B cell (primary cell): ENCODE measurements around the gene IRF8. TPM values are rescaled to one million over a fixed set of nuclear protein-coding genes. Genes with fewer than 3 reads are reported as not detected.

Source experiments
- ATAC-seq: fragments of 200-7000 bp; cut with Tn5 transposase; one replicate; pipeline ENCODE4 v1.10.0; 2021; ENCODE audit warnings: low read depth, mild to moderate bottlenecking, moderate number of reproducible peaks, moderate library complexity
- CTCF ChIA-PET: fragments of 350-600 bp; sonication (Branson Sonifier 250); formaldehyde crosslinking; loops from one replicate; lab custom pipeline; 2021; ENCODE audit warnings: antibody characterized with exemption, inconsistent platforms; lab: Charles Lee
- POLR2A ChIA-PET: fragments of 350-600 bp; sonication (Branson Sonifier 250); formaldehyde crosslinking; loops from one replicate; lab custom pipeline; 2021; ENCODE audit warnings: antibody characterized with exemption; lab: Charles Lee
- DNase-seq: peaks from one replicate; pipeline ENCODE4 v3.0.0; 2013
- H2AFZ ChIP-seq: 2 replicates; pipeline ENCODE4 v1.6.1; 2012; ENCODE audit warnings: mild to moderate bottlenecking, low read depth, low read length; ENCODE audit not compliant: insufficient read depth, poor library complexity, severe bottlenecking
- H3K27ac ChIP-seq, 2 donors: 1 replicate in 1 of 2; 2 replicates in 1 of 2; pipeline ENCODE4 v1.5.1; 2012 to 2013; ENCODE audit warnings: low read length in 2 of 2, mild to moderate bottlenecking in 2 of 2, moderate library complexity in 1 of 2
- H3K27me3 ChIP-seq, 4 experiments: fragments of 200-600 bp in 1 of 4; sonication (generic) in 1 of 4; replicated peaks in 1 of 4; 1 replicate in 2 of 4; 2 replicates in 2 of 4; pipeline versions ENCODE4 v1.6.1 to v1.7.0; 2013 to 2016; ENCODE audit warnings: low read length in 3 of 4, mild to moderate bottlenecking in 2 of 4, mixed read lengths in 1 of 4, moderate library complexity in 1 of 4; ENCODE audit not compliant: insufficient read depth in 4 of 4, control insufficient read depth in 3 of 4; ENCODE audit errors: control extremely low read depth in 1 of 4
- H3K36me3 ChIP-seq, 2 experiments: replicated peaks in 1 of 2; 1 replicate in 1 of 2; 2 replicates in 1 of 2; pipeline versions ENCODE4 v1.6.1 to v1.7.1; 2013; ENCODE audit warnings: low read length in 1 of 2; ENCODE audit not compliant: insufficient read depth in 2 of 2, control insufficient read depth in 1 of 2; ENCODE audit errors: control extremely low read depth in 1 of 2, extremely low read depth in 1 of 2
- H3K4me1 ChIP-seq, 2 donors: fragments of 200-600 bp in 1 of 2; sonication (generic) in 1 of 2; 1 replicate in 1 of 2; 2 replicates in 1 of 2; pipeline versions ENCODE4 v1.5.1 to v1.6.1; 2013 to 2017; ENCODE audit warnings: low read length in 2 of 2; ENCODE audit not compliant: control insufficient read depth in 2 of 2, insufficient read depth in 2 of 2
- H3K4me2 ChIP-seq: replicated peaks from 2 replicates; pipeline ENCODE3; 2012; ENCODE audit warnings: mild to moderate bottlenecking, low read depth, low read length; ENCODE audit not compliant: poor library complexity, severe bottlenecking
- H3K4me3 ChIP-seq, 5 experiments: fragments of 200-600 bp in 1 of 5; sonication (generic) in 1 of 5; 1 replicate in 3 of 5; 2 replicates in 2 of 5; pipeline versions ENCODE4 v1.5.1 to v1.7.0; 2011 to 2016; ENCODE audit warnings: low read length in 4 of 5, mild to moderate bottlenecking in 4 of 5, low read depth in 2 of 5, control low read depth in 1 of 5, moderate library complexity in 1 of 5; ENCODE audit not compliant: insufficient read depth in 1 of 5; ENCODE audit errors: control extremely low read depth in 1 of 5, extremely low read depth in 1 of 5
- H3K79me2 ChIP-seq: fragments of 200-600 bp; sonication (generic); one replicate; pipeline ENCODE4 v1.6.0; 2016; ENCODE audit warnings: low read length; ENCODE audit not compliant: control insufficient read depth, insufficient read depth
- H3K9ac ChIP-seq: fragments of 200-600 bp; sonication (generic); 2 replicates; pipeline ENCODE4 v1.6.1; 2017; ENCODE audit warnings: mild to moderate bottlenecking, low read length, moderate library complexity
- H3K9me3 ChIP-seq, 3 donors: one replicate each; pipeline versions ENCODE4 v1.6.1 to v1.7.1; 2013; ENCODE audit warnings: low read length in 2 of 3; ENCODE audit not compliant: control insufficient read depth in 2 of 3, insufficient read depth in 1 of 3; ENCODE audit errors: control extremely low read depth in 1 of 3
- H4K20me1 ChIP-seq: 2 replicates; pipeline ENCODE4 v1.6.0; 2012; ENCODE audit warnings: mild to moderate bottlenecking, low read length; ENCODE audit not compliant: insufficient read depth, control insufficient read depth, poor library complexity, severe bottlenecking
- H3K27ac Mint-ChIP-seq: one replicate; pipeline ENCODE4 v1.8.0; 2021; ENCODE audit warnings: mixed read lengths
- H3K27me3 Mint-ChIP-seq: one replicate; pipeline ENCODE4 v1.8.0; 2021; ENCODE audit warnings: mixed read lengths
- H3K4me1 Mint-ChIP-seq: one replicate; pipeline ENCODE4 v1.8.0; 2021; ENCODE audit warnings: mixed read lengths
- H3K4me3 Mint-ChIP-seq: one replicate; pipeline ENCODE4 v1.8.0; 2021; ENCODE audit warnings: mixed read lengths
- H3K9me3 Mint-ChIP-seq: one replicate; pipeline ENCODE4 v1.8.0; 2022; ENCODE audit warnings: mixed read lengths; ENCODE audit not compliant: insufficient read depth
- CTCF ChIP-seq: fragments of 200-600 bp; IDR thresholded peaks from one replicate; pipeline ENCODE4 v1.8.0; 2022; ENCODE audit warnings: antibody characterized with exemption, mild to moderate bottlenecking
- EZH2 ChIP-seq: IDR thresholded peaks from 2 replicates; pipeline ENCODE4 v1.6.1; 2012; ENCODE audit warnings: borderline replicate concordance, low read depth, mild to moderate bottlenecking, moderate library complexity, low read length; ENCODE audit not compliant: insufficient read depth, poor library complexity, severe bottlenecking
- WGBS: methylation state at CpG from one replicate; pipeline ENCODE4 v1.1.5; 2013; ENCODE audit warnings: missing lambda C conversion rate; ENCODE audit not compliant: insufficient coverage; 5-methylcytosine and 5-hydroxymethylcytosine counted together
- intact Hi-C: fragments of 100-400 bp; cut with micrococcal nuclease; formaldehyde crosslinking; loops from one replicate; pipeline ENCODE4 v1.10.0; 2022
- polyA plus RNA-seq: library from polyadenylated mRNA; depleted of rRNA; stranded (reverse); fragments of >200 nt; gene quantifications from 2 replicates; pipeline ENCODE4 v1.2.3, GENCODE V29; 2012
- total RNA-seq, 2 donors: library from RNA; stranded (reverse); fragments of 120-200 nt in 1 of 2; gene quantifications; 1 replicate in 1 of 2; 2 replicates in 1 of 2; pipeline versions ENCODE4 v1.2.3 to v1.2.4, GENCODE V29; 2013 to 2022

IRF8 gene
- total and polyA plus RNA-seq, 2 donors (not counting 1 experiment from before 2014, with no cell fraction given), result 309 to 332 TPM

- peaks cover 70 to 79% of the 10 kb centered on the region in 2 donors for H3K4me1 ChIP-seq
- CTCF ChIA-PET, result interaction anchor here (0.7 to 1.9 kb wide), 9 partner anchors 12 to 126 kb away, joined by 3 to 11 read pairs (median 4); no protein-coding TSS in a partner anchor
- H3K27me3 ChIP-seq, result no peaks in the 10 kb centered on the region
- peak overlapping the region; percentile 41 to 68 (median 64) for H3K4me3 ChIP-seq
- ATAC-seq, result peak; percentile 63
- DNase-seq, result peak; percentile 87
- H3K4me2 ChIP-seq, result peak overlapping the region; percentile 90
- H3K9ac ChIP-seq, result peak overlapping the region; percentile 74
- TF ChIP-seq CTCF (no peak), EZH2 (no peak)
- intact Hi-C loops, result loop anchor here (1.0 kb wide), 3 partner anchors 38 to 126 kb away; partner anchors contain the start of gene IRF8
- no peaks in the 10 kb centered on the region for H3K36me3 ChIP-seq
- no peaks in the 10 kb centered on the region for H3K9me3 ChIP-seq
- peaks cover 50% of the 10 kb centered on the region for H3K79me2 ChIP-seq
- Mint-ChIP-seq H3K27ac (peak overlapping the region; percentile 98), H3K27me3 (no peaks in the 10 kb centered on the region), H3K9me3 (no peaks in the 10 kb centered on the region), H3K4me3 (peak overlapping the region; percentile 94), H3K4me1 (peaks cover 84% of the 10 kb centered on the region)
- peak overlapping the region; percentile 87 for H2AFZ ChIP-seq
- no peaks in the 10 kb centered on the region for H4K20me1 ChIP-seq
- WGBS, result 21% methylated on average over 24 of the region's 32 CpGs
- peak overlapping the region; percentile 88 to 92 for H3K27ac ChIP-seq
- POLR2A ChIA-PET, result interaction anchor here (0.6 to 5.2 kb wide), 11 partner anchors 8 to 336 kb away, joined by 3 to 32 read pairs (median 3); partner anchors contain the start of gene IRF8
Measured at GRCh38 chr16:85947230-85948137, 48.5 kb downstream of the IRF8 start.
